ENCODE data around the gene AUTS2. TPM values are rescaled to one million over a fixed set of nuclear protein-coding genes. Genes with fewer than 3 reads are reported as not detected.

AUTS2 gene
- total RNA-seq, 1 experiment from 2014 or later: 2.5 TPM

DNA sequence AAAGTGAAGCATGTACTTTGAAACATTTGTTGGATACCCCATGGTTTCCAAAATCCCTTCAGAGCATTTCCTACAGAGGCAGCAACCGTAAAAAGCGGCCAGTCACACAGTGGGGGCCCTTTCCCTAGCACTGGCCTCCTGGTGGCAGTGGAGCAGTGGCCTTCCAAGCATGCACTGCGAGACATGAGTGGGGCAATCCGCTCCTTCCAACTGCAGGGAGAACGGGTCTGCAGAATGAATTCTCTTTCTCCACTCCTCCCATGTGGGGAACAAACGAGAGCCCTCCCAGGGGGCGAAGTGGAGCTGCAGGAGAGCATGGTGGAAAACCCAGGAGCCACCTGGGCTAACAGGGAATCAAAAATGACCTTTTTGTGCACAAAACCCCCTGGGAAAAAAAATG is 990.7 kb downstream of the AUTS2 start:
- no peak overlapping the region for H3K4me3 ChIP-seq (ENCODE audit: low read depth in 2 of 2, low read length in 2 of 2)
- in situ Hi-C loops (cut with HindIII; ENCODE audit: low pct_unique_long_range_greater_than_20kb, low sequenced_read_pairs): no loop called here
- H3K27me3 ChIP-seq (ENCODE audit: control insufficient read depth, insufficient read depth, low read length): no peaks in the 10 kb centered on the region
- H3K36me3 ChIP-seq (ENCODE audit: control insufficient read depth, insufficient read depth, low read length): no peaks in the 10 kb centered on the region
- H3K9me3 ChIP-seq (ENCODE audit: control insufficient read depth, insufficient read depth, low read depth, low read length): no peaks in the 10 kb centered on the region
- H3K4me1 ChIP-seq (ENCODE audit: control insufficient read depth, insufficient read depth, low read length): no peaks in the 10 kb centered on the region
- TF ChIP-seq TCF7L2 (IDR thresholded peaks at IDR 0.05; ENCODE audit: low read depth, low read length) (no peak), SIN3A (IDR thresholded peaks at IDR 0.05; ENCODE audit: borderline replicate concordance, insufficient read depth, low read depth, low read length) (no peak), POLR2AphosphoS5 (IDR thresholded peaks at IDR 0.05; ENCODE audit: low read depth, low read length) (no peak)
- TF ChIP-seq, protein P1, sequence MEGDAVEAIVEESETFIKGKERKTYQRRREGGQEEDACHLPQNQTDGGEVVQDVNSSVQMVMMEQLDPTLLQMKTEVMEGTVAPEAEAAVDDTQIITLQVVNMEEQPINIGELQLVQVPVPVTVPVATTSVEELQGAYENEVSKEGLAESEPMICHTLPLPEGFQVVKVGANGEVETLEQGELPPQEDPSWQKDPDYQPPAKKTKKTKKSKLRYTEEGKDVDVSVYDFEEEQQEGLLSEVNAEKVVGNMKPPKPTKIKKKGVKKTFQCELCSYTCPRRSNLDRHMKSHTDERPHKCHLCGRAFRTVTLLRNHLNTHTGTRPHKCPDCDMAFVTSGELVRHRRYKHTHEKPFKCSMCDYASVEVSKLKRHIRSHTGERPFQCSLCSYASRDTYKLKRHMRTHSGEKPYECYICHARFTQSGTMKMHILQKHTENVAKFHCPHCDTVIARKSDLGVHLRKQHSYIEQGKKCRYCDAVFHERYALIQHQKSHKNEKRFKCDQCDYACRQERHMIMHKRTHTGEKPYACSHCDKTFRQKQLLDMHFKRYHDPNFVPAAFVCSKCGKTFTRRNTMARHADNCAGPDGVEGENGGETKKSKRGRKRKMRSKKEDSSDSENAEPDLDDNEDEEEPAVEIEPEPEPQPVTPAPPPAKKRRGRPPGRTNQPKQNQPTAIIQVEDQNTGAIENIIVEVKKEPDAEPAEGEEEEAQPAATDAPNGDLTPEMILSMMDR (IDR thresholded peaks at IDR 0.05): no peak
- TF ChIP-seq, protein P2, sequence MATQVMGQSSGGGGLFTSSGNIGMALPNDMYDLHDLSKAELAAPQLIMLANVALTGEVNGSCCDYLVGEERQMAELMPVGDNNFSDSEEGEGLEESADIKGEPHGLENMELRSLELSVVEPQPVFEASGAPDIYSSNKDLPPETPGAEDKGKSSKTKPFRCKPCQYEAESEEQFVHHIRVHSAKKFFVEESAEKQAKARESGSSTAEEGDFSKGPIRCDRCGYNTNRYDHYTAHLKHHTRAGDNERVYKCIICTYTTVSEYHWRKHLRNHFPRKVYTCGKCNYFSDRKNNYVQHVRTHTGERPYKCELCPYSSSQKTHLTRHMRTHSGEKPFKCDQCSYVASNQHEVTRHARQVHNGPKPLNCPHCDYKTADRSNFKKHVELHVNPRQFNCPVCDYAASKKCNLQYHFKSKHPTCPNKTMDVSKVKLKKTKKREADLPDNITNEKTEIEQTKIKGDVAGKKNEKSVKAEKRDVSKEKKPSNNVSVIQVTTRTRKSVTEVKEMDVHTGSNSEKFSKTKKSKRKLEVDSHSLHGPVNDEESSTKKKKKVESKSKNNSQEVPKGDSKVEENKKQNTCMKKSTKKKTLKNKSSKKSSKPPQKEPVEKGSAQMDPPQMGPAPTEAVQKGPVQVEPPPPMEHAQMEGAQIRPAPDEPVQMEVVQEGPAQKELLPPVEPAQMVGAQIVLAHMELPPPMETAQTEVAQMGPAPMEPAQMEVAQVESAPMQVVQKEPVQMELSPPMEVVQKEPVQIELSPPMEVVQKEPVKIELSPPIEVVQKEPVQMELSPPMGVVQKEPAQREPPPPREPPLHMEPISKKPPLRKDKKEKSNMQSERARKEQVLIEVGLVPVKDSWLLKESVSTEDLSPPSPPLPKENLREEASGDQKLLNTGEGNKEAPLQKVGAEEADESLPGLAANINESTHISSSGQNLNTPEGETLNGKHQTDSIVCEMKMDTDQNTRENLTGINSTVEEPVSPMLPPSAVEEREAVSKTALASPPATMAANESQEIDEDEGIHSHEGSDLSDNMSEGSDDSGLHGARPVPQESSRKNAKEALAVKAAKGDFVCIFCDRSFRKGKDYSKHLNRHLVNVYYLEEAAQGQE (IDR thresholded peaks at IDR 0.05; ENCODE audit: insufficient read depth in 1 of 2, low read depth in 2 of 2, low read length in 1 of 2): no peak
- H3K27ac ChIP-seq (ENCODE audit: low read length): no peak overlapping the region
- POLR2A ChIA-PET: no interaction called here
- CTCF ChIA-PET: no interaction called here
- no peak for DNase-seq (ENCODE audit: low read depth, low spot score)
- BruUV-seq (replicated peaks): no TSS peak
- intact Hi-C loops (cut with micrococcal nuclease; ENCODE audit: unreplicated experiment): no loop called here
- no peak for ATAC-seq

DNA sequence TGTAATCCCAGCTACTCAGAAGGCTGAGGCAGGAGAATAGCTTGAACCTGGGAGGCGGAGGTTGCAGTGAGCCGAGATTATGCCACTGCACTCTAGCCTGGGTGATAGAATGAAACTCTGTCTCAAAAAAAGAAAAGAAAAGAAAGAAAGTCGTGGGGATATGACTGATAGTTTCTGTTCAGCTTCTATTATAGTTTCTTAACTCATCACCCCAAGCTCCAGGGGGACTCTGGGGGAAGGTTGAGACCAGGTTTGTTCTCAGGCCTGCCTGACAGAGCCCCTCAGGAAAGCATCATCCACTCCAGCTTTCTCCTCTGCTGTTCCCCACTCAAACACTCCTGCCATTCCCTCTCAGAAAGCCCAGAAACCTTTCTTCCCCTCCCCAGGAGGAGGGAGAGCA is 991.3 kb downstream of the AUTS2 start:
- Histone ChIP-seq H3K27me3 (ENCODE audit: control insufficient read depth, insufficient read depth, low read length) (no peaks in the 10 kb centered on the region), H3K9me3 (ENCODE audit: control insufficient read depth, insufficient read depth, low read depth, low read length) (no peaks in the 10 kb centered on the region), H3K4me3 (ENCODE audit: low read depth in 2 of 2, low read length in 2 of 2) (no peak overlapping the region), H3K36me3 (ENCODE audit: control insufficient read depth, insufficient read depth, low read length) (no peaks in the 10 kb centered on the region), H3K27ac (ENCODE audit: low read length) (no peak overlapping the region), H3K4me1 (ENCODE audit: control insufficient read depth, insufficient read depth, low read length) (no peaks in the 10 kb centered on the region)
- ChIA-PET POLR2A (no interaction called here), CTCF (no interaction called here)
- DNase-seq (ENCODE audit: low read depth, low spot score) (no peak), ATAC-seq (no peak)
- in situ Hi-C loops (cut with HindIII; ENCODE audit: low pct_unique_long_range_greater_than_20kb, low sequenced_read_pairs): no loop called here
- intact Hi-C loops (cut with micrococcal nuclease; ENCODE audit: unreplicated experiment): no loop called here
- TF ChIP-seq, protein P1 (IDR thresholded peaks at IDR 0.05): no peak
- TF ChIP-seq SIN3A (IDR thresholded peaks at IDR 0.05; ENCODE audit: borderline replicate concordance, insufficient read depth, low read depth, low read length) (no peak), TCF7L2 (IDR thresholded peaks at IDR 0.05; ENCODE audit: low read depth, low read length) (no peak), POLR2AphosphoS5 (IDR thresholded peaks at IDR 0.05; ENCODE audit: low read depth, low read length) (no peak)
- TF ChIP-seq, protein P2 (IDR thresholded peaks at IDR 0.05; ENCODE audit: insufficient read depth in 1 of 2, low read depth in 2 of 2, low read length in 1 of 2): no peak
- no TSS peak for BruUV-seq (replicated peaks)

Data from Panc1 (cell line).